Stimulated activated CD4-positive, alpha-beta T cell treated with anti-CD3 and anti-CD28 coated beads, TNF-alpha, amount 100 ng/mL, for 24 hours (primary cell): Measurements from ENCODE around the gene ASIP.
"Not testable (repeated sequence)": the region's sequence is repeated elsewhere in the genome, so short reads cannot be mapped to it uniquely, and the experiment has no call there.

Experiments used
- DNase-seq, 3 experiments: peaks; one replicate each; pipeline ENCODE4 v3.0.0-alpha.2; 2020; ENCODE audit warnings: low read depth in 3 of 3

ASIP gene

DNA sequence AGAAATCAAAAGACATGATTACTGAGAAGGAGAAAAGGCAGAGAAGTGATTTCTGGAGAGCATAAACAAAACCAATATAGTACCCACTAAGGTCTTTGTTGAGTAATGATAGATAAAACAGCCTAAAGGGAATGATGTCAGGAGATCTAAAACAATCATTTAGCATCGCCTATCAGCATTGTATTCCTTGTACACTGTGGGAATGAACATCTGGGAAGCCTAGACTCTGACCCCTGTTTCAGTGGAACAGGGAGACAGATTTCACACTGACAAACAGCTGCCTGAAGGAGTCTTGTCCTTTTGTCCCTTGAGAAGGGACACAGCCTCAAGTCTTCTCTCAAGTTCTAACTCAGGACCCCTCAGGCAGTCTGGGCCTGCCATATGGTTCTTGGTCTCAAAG lies 1.7 kb downstream of the ASIP start:
- DNase-seq: no peak

DNA sequence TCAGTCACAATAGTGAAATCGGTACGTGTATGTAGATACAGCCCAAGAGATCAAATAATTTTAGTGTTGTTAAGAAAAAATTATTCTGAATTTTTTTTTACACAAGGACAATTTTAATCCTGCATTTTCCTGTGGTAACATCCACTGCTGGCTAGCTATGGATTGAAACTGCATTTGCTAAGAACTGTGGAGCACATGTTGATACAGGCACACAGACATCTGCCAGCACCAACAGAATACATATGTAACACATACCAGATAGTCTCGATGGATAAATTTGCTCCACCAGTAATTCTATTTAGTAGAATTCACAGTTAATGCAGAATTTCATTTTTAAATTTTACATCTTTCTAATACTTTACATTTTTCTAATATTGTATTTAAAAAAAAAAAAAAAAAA lies 2.2 kb downstream of the ASIP start:
- no peak for DNase-seq

DNA sequence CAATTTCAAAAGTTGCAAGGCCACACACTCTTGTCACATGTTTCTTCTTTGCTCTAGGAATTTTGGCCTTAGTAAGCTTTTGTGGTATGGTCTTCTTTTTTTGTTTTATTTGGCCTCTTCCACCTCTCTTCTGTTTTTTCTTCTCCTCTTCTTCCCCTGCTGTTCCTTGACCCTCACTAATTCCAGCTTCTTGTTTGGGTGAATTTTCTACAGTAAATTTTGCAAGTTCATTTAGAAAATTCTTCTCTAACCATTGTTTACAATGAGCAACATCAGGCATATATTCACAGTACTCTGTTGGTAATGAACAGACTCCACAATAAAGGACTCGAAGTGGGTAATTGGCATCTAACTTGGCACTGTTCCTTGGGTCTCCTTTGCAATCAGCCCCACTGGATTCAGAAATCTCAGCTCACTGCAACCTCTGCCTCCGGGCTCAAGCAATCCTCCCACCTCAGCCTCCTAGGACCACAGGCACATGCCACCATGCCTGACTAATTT lies 5.0 kb downstream of the ASIP start:
- no peak for DNase-seq

DNA sequence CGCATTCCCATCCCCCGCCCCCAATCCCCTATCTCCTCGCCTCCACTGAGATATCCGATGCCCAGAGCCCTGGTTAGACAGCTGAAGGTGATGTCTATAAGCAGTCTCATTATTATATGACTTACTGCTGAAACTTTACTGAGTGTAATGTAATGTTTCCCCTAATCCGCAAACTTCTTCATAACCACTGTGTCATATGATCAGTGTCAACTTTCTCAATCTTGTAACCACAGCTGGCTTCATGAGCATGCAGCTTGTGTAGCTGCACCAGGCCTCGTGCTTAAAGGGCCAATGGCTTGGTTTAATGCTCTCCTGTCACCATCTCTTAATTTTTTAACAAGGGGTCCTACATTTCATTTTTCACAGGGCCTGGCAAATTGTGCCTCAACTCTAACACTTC lies 8.1 kb downstream of the ASIP start:
- DNase-seq: no peak

DNA sequence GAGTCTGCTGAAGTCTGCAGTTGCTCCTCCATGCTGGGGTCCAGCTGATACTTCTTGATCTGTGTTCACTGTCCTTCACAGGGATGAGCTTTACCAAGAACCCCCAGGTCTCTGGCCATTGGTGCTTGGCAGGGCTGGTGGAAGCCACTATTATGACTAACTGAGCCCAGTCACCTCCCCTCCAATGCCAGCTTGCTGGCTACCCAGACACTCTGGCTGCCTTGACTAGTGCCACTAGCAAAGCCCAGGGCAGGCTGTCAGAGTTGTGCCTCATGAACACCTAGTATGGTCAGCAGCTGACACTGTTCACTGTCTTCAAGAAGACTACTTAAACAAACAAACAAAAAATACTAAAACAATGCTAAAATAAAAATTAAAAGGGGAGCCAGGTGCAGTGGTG lies 8.8 kb downstream of the ASIP start:
- DNase-seq: no peak

DNA sequence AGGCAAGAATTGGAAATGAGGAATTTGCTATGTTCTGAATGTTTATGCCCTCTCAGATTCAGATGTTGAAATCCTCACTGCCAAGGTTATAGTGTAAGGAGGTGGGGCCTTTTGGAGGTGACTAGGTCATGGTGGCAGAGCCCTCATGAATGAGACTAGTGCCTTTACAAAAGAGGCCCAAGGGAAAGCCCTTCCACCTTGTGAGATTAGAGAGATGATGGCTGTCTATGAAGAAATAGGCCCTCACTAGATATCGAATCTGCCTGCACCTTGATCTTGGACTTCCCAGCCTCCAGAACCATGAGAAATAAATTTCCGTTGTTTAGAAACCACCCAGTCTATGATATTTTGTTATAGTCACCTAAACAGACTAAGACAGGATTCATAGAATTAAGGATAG lies 10.4 kb downstream of the ASIP start:
- no peak for DNase-seq

DNA sequence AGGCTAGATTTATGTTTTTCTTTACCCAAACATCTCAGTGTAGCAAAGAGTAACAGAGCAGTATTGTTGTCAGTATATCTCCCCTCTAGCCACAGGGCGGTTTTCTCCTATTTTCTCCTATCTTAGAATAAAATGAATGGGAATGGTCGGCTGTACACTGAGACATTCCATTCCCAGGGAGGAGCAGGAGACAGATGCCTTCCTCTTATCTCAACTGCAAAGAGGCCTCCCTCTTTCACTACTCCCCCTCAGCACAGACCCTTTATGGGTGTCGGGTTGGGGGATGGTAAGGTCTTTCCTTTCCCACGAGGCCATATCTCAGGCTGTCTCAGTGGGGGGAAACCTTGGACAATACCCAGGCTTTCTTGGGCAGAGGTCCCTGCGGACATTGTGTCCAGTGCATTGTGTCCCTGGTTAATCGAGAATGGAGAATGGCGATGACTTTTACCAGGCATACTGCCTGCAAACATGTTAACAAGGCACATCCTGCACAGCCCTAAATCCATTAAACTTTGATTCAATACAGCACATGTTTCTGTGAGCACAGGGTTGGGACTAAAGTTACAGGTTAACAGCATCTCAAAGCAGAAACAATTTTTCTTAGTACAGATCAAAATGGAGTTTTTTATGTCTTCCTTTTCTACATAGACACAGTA lies 11.3 kb downstream of the ASIP start:
- not testable (repeated sequence) for DNase-seq

DNA sequence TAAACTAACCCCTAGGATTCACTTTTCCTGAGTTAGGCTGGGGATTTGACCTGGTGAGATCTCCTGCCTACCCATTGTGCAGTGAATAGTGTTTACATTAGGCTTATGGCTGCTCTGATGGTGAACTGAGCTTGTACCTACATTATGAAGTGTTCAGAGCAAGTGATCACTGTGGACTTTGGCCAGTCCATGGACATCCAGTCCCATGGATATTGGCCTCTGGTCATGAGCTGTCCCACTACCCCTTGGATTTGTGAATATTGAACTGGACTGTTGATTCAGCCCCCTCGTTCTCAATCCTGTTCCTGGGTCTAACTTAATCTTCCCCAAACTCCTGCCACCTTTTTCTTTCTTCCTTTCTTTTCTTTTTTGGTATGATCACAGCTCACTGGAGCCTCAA lies 13.8 kb downstream of the ASIP start:
- DNase-seq: no peak

DNA sequence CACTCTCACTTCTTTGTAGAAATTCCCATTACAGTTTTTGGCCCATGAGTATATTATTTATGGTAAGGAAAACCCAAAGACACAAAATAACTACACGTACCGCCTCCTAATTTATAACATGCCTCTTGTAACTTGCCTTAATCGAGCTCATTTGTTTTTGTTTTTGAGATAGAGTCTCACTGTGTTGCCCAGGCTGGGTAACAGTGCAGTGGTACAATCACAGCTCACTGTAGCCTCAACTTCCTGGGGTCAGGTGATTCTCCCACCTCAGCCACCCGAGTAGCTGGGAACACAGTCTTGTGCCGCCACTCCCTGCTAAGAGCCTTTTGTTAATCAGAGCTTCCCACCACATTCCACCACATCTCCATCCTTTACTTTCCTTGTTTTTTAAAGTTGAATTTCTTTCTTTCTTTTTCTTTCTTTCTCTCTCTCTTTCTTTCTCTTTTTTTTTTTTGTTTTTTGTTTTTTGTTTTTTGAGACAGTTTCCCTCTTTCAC lies 15.5 kb downstream of the ASIP start:
- DNase-seq: no peak

DNA sequence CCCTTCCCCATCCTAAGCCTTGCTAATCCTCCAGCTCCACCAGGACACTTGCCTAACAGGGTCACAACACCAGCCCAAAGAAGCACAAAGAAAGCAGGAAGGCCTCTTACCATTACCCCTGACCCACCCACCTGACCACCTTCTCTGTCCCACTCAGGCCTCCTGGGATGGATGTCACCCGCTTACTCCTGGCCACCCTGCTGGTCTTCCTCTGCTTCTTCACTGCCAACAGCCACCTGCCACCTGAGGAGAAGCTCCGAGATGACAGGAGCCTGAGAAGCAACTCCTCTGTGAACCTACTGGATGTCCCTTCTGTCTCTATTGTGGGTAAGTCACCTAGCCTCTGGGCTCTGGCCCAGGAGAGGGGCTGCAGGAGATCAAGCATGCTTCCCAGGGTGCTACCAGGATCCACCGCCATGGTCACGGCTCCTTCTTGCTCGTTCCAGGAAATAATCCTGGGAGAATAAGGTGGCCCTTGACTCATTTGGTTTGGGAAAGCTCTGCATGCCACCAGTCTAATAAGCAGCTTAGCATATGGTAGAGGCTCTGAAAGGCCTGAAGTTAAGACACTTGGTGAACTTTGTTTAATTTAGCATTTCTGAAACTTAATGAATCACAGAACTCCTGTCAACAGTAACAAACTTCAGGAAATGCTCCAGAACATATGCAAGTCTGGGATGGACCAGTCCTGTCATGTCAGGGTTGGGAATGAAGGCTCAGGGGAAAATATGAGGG lies 19.2 kb downstream of the ASIP start:
- no peak for DNase-seq

DNA sequence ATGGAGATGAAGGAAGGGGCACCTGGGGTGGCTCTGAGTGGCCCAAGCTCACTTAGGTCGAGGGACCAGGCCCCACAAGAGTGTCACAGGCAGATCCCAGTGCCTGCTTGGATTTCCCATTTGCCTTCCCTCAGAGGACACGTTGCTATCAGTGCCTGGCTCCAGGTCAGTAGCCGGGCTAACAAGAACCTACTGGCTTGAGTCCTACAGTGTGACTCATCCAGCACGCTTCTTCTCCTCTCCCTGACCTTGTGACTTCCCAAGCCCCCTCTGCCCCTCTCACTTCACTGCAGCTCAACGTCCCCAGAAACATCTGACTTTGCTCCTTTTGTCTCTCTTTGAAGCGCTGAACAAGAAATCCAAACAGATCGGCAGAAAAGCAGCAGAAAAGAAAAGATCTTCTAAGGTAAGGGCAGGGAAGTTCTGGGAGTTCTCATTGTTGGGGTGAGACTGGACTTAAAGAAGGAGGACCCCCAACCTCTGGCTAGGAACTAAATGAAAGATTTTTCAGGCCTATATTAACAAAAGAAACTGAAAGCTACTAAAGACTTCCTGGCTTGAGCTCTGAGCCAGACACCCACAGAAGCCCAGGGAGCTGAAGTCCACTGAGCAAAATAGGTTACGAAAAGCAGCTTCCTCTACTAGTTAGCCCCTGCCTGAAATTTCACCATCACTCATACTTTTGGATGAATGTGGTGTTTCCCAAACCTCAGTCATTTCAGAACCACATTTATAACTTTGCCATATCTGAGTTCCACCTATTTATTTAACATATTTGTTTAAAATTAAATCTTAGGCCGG lies 21.5 kb downstream of the ASIP start:
- no peak for DNase-seq

DNA sequence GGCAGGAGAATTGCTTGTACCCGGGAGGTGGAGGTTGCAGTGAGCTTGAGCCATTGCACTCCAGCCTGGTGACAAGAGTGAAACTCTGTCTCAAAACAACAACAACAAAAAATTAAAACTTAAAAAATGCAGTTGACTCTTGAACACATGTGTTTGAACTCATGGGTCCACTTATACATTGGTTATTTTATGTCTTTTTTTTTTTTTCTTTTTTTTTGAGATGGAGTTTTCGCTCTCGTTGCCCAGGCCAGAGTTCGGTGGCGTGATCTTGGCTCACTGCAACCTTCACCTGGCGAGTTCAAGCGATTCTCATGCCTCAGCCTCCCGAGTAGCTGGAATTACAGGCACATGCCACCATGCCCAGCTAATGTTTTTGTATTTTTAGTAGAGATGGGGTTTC lies 22.2 kb downstream of the ASIP start:
- not testable (repeated sequence) for DNase-seq

DNA sequence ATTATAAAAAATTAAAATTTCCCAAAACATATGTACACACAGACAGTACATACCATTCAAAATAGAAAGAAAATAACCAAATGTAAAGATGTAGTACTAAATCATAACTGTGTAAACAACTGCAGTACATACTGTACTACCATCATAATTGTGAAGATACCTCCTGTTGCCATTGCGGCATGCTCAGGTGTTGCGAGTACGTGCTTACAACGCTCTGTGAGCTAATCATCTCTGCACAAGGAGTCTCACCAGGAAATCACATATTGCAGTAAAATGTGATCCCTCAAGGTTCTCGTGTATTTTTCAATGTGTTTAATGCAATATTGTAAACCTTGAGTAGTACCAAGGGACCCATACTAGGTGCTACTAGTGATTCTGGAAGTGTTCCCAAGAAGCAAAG lies 22.9 kb downstream of the ASIP start:
- DNase-seq: no peak

DNA sequence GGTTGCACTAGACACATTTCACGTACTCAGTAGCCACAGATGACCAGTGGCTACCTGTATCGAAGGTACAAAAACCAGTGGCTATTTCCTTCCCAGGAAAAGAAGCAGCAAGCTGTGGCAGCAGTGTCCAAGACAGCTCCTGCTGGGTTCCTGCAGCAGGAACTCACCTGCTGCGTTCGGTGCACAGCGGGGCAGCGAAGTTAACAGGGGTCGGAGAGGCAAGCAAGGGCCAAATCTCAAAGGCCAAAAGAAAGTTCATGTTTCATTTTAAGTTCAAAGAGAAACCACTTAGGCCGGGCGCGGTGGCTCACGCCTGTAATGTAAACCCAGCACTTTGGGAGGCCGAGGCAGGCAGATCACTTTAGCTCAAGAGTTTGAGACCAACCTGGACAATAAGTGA lies 26.9 kb downstream of the ASIP start:
- no peak for DNase-seq

DNA sequence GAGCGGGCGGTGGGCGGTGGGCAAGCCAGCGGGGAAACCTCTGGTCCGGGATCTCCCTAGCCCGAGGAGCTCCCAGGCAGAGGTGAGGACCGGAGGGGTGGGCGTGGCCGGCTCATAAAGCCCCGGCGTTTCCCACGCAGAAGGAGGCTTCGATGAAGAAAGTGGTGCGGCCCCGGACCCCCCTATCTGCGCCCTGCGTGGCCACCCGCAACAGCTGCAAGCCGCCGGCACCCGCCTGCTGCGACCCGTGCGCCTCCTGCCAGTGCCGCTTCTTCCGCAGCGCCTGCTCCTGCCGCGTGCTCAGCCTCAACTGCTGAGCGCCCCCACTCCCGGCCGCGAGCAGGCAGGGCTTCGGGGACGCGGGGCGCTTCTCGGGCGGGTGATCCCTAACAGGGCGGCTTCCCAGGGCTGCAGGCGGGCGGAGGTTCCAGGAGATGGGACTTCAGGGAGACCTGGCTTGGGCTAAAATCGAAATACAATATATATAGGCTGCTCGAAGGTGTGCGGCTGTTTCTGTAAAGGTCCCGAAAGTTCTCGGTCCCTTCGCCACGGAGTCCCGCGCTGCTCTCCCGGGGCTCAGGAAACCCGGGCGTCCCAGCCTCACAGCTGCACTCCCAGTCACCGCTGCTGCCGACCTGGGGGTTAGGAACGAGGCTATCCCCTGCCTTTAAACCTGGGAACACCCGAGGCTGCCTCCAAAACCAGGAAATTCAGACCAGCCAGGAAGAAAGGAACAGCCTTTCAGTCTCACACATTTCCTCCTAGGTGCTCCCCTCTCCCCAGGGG lies 27.8 kb downstream of the ASIP start:
- peak in 1 of 3 experiments; percentile 11 for DNase-seq

DNA sequence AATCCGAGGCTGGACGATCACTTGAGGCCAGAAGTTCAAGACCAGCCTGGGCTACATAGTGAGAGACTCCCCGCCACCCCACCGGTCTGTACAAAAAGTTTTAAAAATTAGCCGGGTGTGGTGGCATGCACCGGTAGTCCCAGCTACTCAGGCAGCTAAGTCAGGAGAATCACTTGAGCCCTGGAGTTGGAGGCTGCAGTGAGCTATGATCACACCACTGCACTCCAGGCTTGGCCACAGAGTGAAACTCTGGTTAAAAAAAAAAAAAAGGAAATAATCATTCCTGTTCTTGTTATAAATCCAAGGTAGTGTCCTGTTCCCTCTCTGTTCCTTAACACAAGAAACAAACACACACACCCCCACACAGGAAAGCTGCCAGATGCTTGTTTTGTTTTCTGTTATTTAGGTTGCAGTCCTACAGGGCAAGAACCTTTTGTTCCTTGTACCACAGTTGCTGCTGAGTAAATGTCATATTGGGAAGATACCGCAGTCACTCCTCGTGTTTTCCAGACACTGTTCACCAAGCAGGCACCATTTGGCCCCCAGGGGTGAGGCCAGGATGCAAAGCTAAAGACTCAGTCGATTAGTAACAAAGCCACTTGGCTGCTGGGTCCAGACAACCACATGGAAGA lies 28.9 kb downstream of the ASIP start:
- DNase-seq: no peak

DNA sequence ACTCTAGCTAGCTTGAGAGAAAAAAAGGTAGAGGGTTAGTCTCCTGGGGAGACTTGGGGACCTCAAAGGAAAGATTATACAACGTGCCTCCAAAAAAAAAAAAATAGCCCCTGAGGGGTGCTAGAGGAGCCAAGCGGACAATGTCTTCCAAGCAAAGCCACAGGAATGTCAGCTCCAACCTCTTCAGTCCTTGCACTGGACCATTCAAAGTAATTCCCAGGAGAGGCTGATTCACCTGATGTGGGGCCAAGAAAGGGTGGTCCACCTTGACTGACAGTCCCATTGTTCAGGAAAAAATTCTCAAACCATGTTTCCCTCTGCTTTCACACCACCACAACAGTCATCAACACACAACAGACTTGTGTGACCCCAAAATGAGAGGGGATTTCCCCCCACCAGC lies 30.7 kb downstream of the ASIP start:
- DNase-seq: no peak

DNA sequence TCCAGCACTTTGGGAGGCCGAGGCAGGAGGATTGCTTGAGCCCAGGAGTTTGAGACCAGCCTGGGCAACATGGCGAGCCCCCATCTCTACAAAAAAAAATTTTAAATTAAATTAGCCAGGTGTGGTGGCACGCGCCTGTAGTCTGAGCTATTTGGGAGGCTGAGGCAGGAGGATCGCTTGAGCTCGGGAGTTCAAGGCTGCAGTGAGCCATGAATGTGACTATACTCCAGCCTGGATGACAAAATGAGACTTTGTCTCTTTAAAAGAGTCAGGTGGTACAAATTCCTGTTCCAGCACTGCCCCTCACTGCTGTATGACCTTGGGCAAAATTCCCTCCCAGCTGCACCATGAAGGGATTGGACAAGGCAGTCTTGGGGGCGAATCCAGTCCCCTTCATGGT lies 33.5 kb downstream of the ASIP start:
- no peak for DNase-seq

DNA sequence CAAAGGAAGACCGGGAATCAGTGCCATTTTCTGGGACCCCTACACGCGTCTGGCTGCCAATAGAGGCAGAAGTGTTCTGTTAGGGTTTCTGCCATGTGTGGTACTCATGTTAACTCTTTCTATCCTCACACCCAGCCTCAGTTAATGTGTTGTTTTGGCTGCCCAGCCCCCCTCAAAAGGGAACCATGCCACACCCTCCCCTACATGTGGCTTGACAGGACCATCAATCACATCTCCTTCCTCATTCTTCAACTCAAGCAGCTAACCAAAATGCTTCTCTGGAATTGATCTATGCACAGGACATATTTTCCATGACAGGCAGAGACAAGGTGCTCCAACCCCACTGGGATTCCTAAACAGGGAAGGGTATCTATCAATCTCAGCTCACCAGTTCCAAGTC lies 40.0 kb downstream of the ASIP start:
- no peak for DNase-seq

DNA sequence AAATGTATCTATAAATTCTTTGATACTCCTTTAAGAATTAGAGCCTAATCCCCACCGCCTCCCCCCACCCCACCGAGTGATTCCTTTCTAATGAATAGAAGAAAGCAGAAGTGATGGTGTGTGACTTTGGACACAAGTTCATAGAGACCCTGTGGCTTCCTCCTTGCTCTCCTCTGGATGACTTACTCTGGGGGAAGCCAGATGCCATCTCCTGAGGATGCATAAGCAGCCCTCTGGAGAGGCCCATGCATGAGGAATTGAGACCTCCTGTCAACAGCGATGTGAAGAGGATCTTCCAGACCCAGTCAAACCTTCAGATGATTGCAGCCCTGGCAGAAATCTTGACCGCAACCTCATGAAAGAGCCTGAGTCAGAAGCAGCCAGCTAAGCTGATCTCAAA lies 40.8 kb downstream of the ASIP start:
- DNase-seq: no peak

DNA sequence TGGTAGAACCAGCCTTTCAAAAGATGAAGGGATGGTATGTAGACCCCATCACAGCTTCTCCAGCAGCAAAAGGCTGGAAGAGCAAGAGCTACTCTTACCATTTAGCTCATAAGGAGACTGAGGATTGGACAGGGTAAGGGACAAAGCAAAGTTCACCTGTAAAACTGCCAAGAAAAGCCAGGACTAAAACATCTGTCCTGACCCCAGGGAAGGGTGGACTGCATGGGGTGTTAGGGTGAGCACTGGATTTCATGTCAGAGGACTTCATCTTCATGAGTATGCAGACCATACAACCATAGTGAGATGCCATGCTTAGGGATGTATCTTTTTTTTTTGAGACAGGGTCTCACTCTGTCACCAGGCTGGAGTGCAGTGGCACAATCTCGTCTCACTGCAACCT lies 42.6 kb downstream of the ASIP start:
- DNase-seq: no peak
